Chondrocyte (in vitro differentiated cells): Measurements from ENCODE around the gene CREB5. TPM values are rescaled to one million over a fixed set of nuclear protein-coding genes. Genes with fewer than 3 reads are reported as not detected.

ENCODE experiments used
- DNase-seq: peaks from one replicate; pipeline ENCODE4 v3.0.0; 2021; ENCODE audit warnings: mixed read lengths, low spot score
- H3K27ac Mint-ChIP-seq: one replicate; pipeline ENCODE4 v1.8.0; 2021; ENCODE audit warnings: mild to moderate bottlenecking, moderate library complexity, mixed read lengths; ENCODE audit not compliant: unreplicated experiment
- H3K27me3 Mint-ChIP-seq: 2 replicates; pipeline ENCODE4 v1.8.0; 2021; ENCODE audit warnings: low read depth, mixed read lengths
- H3K36me3 Mint-ChIP-seq: 2 replicates; pipeline ENCODE4 v1.8.0; 2021; ENCODE audit warnings: low read depth, mixed read lengths
- H3K4me1 Mint-ChIP-seq: 2 replicates; pipeline ENCODE4 v1.8.0; 2021; ENCODE audit warnings: low read depth, mild to moderate bottlenecking, mixed read lengths
- H3K4me3 Mint-ChIP-seq: one replicate; pipeline ENCODE4 v1.8.0; 2021; ENCODE audit warnings: mild to moderate bottlenecking, moderate library complexity, mixed read lengths; ENCODE audit not compliant: unreplicated experiment
- H3K9me3 Mint-ChIP-seq: 2 replicates; pipeline ENCODE4 v1.8.0; 2021; ENCODE audit warnings: low read depth, mixed read lengths
- total RNA-seq: library from RNA; stranded (reverse); gene quantifications from 3 replicates; pipeline ENCODE4 v1.2.1, GENCODE V29; 2021
- TF ChIP-seq, protein P1 (sequence below): fragments of 200-600 bp; sonication (generic); IDR thresholded peaks from 2 replicates; pipeline ENCODE4 v1.5.0; 2021; ENCODE audit warnings: antibody characterized with exemption, mild to moderate bottlenecking, moderate library complexity

CREB5 gene
- total RNA-seq, 1 donor from 2014 or later, result 8.2 TPM

DNA sequence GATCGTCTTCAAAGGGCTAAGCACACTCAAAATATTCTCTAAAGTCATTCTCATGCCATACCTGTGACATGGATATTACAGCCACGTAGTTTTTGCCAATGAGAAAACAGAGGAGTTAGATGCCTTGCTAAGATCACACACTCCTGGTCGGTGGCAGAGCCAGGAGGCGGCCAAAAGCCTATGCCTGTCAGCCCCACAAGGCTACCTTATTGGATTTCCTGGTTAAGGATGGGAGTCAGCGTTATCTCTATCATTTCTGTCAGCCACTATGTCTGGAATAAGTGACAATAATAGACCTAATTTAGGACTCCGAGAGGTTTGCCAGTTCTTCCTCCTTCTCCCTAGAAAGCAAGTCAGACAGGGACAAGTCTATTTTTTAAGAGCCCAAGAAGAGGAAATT is 295.0 kb downstream of the CREB5 start:
- Mint-ChIP-seq H3K27me3 (no peaks in the 10 kb centered on the region), H3K4me1 (peaks cover under 1% of the 10 kb centered on the region), H3K4me3 (no peak overlapping the region), H3K9me3 (peaks cover 5% of the 10 kb centered on the region), H3K36me3 (no peaks in the 10 kb centered on the region), H3K27ac (no peak overlapping the region)
- DNase-seq, result no peak
- TF ChIP-seq, protein P1, sequence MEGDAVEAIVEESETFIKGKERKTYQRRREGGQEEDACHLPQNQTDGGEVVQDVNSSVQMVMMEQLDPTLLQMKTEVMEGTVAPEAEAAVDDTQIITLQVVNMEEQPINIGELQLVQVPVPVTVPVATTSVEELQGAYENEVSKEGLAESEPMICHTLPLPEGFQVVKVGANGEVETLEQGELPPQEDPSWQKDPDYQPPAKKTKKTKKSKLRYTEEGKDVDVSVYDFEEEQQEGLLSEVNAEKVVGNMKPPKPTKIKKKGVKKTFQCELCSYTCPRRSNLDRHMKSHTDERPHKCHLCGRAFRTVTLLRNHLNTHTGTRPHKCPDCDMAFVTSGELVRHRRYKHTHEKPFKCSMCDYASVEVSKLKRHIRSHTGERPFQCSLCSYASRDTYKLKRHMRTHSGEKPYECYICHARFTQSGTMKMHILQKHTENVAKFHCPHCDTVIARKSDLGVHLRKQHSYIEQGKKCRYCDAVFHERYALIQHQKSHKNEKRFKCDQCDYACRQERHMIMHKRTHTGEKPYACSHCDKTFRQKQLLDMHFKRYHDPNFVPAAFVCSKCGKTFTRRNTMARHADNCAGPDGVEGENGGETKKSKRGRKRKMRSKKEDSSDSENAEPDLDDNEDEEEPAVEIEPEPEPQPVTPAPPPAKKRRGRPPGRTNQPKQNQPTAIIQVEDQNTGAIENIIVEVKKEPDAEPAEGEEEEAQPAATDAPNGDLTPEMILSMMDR, result no peak

DNA sequence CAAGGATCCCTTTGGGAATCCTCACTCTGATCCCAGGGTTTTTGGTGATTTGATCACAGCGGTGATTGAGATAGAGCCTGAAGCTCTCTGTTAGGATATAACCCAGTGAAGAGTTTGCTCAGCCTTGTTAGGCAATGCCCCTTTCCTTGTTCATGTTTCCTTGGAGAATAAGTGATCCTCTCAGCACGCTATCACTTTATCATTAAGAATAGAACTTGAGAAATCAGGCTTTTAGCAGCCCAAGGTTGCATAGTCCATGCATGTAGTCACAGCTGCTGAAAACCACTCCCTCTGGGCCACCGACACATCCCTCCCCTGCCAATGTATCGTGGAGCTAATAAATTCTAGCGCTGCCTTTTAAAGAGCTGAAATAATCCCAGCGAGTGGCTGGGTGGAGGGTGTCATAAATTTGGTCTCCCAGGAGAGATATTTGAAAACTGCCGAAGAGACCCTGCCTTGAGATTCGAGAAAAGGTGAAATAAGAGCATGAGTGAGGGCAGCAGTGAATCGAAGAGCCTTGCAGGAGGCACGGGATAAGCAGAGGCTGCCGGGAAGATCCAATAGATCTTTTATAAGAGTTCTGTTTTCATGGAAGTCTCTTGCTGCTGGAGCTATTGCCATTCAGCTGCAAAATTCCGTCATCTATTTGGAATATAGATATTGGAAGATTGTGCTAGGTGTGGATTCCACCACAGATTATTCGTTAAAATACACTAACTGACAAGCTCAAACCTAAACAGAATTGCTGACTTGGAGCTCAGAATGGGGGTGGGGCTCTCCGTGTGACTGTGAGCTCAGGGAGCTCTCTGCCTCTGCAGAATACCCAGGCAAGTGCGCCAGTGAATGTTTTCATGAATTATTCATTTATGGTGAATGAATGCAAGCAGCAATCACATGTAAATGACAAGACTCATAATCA is 296.0 kb downstream of the CREB5 start:
- H3K27me3 Mint-ChIP-seq, result no peaks in the 10 kb centered on the region
- H3K36me3 Mint-ChIP-seq, result no peaks in the 10 kb centered on the region
- no peak overlapping the region for H3K4me3 Mint-ChIP-seq
- no peak for DNase-seq
- H3K4me1 Mint-ChIP-seq, result no peaks in the 10 kb centered on the region
- TF ChIP-seq, protein P1, result no peak
- no peak overlapping the region for H3K27ac Mint-ChIP-seq
- H3K9me3 Mint-ChIP-seq, result no peaks in the 10 kb centered on the region

DNA sequence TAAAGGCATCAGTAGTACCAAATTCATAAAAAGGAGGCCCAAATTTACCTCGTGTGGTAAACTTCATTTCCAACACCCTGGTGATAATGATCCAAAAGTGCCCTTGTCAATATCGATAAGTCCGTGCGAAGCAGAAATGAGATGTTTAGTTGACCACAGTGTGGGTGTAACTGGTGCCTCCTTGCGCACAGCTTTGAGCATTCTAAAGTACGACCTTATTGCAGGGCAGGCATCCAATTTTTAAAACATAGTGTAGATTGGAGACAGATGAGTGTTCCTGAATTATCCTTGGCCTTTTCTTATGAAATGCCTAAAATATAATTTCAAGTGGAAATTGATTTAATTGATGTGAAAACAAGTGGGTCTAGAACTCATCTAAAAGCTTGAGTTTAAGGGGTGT is 297.4 kb downstream of the CREB5 start:
- Mint-ChIP-seq H3K27ac (no peak overlapping the region), H3K4me3 (no peak overlapping the region), H3K36me3 (no peaks in the 10 kb centered on the region), H3K27me3 (no peaks in the 10 kb centered on the region), H3K9me3 (no peaks in the 10 kb centered on the region), H3K4me1 (no peaks in the 10 kb centered on the region)
- TF ChIP-seq, protein P1, result no peak
- DNase-seq, result no peak

DNA sequence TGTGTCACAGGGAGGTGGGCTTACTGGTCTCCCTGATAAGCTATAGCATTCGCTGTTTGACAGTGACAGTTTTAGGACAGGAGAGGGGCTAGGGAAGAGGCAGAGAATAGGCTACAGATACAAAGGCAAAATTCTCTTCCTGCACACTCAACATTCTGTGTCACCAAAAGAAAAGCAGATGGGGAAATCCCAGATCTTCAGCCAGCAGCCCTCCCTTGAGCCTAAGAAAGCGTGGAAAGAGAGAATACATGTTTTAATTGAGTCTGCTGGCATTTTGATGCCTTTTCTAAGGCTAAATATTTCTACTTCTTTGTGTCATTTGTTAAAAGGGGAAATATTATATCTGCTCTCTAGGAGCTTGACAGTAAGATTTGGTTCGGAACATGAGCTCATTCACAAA is 298.8 kb downstream of the CREB5 start:
- no peak overlapping the region for H3K4me3 Mint-ChIP-seq
- TF ChIP-seq, protein P1, result no peak
- no peaks in the 10 kb centered on the region for H3K4me1 Mint-ChIP-seq

DNA sequence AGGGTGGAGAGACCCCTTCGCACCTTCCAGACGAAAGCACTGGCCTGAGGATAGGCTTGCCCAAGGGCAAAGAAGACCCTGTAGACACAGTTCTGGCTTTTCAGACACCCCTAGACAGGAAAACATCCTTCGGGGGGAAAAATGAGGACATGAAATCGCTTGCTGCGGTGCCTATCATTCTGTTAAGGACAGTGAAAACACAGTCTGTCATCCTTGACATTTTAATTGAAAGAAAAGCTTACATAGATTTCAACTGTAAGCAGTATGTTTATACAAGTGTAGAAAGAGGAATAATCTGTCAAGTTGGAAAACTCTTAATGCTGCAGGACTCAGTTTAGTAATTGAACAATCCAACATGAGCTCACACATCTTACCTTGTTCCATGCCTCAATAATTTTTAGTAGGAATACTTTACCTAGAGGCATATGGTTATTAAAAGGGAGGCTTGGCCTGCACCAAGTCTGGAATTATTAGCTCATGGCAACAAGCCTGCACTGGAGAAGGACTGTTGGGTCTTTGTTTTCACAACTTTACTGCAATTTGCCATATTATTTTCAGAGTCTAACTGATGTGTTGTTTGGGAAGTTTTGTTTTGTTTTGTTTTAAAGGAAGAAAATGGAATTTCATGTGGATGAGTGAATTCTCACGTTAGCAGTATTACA is 302.3 kb downstream of the CREB5 start:
- Mint-ChIP-seq H3K27me3 (no peaks in the 10 kb centered on the region), H3K36me3 (no peaks in the 10 kb centered on the region), H3K4me1 (no peaks in the 10 kb centered on the region), H3K4me3 (no peak overlapping the region), H3K9me3 (no peaks in the 10 kb centered on the region), H3K27ac (no peak overlapping the region)
- DNase-seq, result no peak
- TF ChIP-seq, protein P1, result no peak

More for the DNA sequence above, 298.8 kb downstream of the CREB5 start:
- no peaks in the 10 kb centered on the region for H3K27me3 Mint-ChIP-seq
- DNase-seq, result no peak
- H3K27ac Mint-ChIP-seq, result no peak overlapping the region
- H3K9me3 Mint-ChIP-seq, result no peaks in the 10 kb centered on the region
- H3K36me3 Mint-ChIP-seq, result no peaks in the 10 kb centered on the region
